ENCODE data around the gene VWA5B2. TPM values are rescaled to one million over a fixed set of nuclear protein-coding genes. Genes with fewer than 3 reads are reported as not detected.

Gene VWA5B2
- total RNA-seq: 0.11 TPM in 1 of 2 replicates, not detected in the other
- long read RNA-seq: 0 reads

DNA sequence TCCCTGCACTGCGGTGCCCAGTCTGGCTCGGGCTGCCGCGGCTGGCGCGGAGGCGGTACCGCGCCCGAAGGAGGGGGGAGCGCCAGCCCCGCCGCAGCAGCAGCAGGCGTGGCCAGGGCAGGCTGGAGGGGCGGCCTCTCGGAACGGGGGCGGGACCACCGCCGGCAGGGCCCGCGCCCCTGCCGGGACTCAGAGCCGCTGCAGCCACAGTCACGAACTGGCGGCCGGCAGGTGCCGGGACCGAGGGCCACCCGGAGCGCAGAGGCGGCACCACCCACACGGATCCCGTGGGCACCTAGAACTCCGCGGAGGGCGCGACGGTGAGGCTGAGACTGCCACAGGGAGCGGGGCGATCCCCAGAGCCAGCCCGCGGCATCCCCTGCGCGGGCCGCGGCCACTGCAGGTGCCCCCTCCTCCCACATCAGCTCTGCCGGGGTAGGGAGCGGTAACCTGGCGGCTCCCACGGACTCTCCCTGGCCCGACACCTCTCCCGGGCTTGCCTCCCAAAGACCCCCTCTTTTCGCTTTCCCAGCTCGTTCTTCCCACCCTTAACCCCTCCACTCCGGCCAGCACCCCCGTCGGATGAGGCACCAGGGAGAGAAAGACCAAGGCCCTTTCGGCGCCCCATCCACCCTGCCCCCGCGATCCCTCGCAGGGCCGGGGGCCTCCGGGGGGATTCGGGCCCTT lies at the start of gene VWA5B2:
Gene VWA5B2 (plus strand): TSS at position 192 of the 687 bp plus-strand sequence. CDS start 944 bp downstream, outside the sequence.
- peak; percentile 24 for TF ChIP-seq CTCF (IDR thresholded peaks at IDR 0.05)
- H3K36me3 Mint-ChIP-seq (ENCODE audit: unreplicated experiment): no peaks in the 10 kb centered on the region
- no peaks in the 10 kb centered on the region for H3K9me3 Mint-ChIP-seq (ENCODE audit: unreplicated experiment)
- H3K4me3 Mint-ChIP-seq (ENCODE audit: unreplicated experiment): peak within 1 kb of the TSS; percentile 70
- no peak within 1 kb of the TSS for H3K27ac Mint-ChIP-seq (ENCODE audit: unreplicated experiment)
- DNase-seq (ENCODE audit: extremely low spot score, unreplicated experiment): peak; percentile 86
- H3K4me1 Mint-ChIP-seq (ENCODE audit: unreplicated experiment): peaks cover 5% of the 10 kb centered on the region
- peaks cover 48% of the 10 kb centered on the region for H3K27me3 Mint-ChIP-seq (ENCODE audit: unreplicated experiment)

- H3K4me1 Mint-ChIP-seq (ENCODE audit: unreplicated experiment): peaks cover 37% of the 10 kb centered on the region
- no peak overlapping the region for H3K4me3 Mint-ChIP-seq (ENCODE audit: unreplicated experiment)
- no peak for TF ChIP-seq CTCF (IDR thresholded peaks at IDR 0.05)
- no peaks in the 10 kb centered on the region for H3K27me3 Mint-ChIP-seq (ENCODE audit: unreplicated experiment)
- H3K27ac Mint-ChIP-seq (ENCODE audit: unreplicated experiment): no peak overlapping the region
- DNase-seq (ENCODE audit: extremely low spot score, unreplicated experiment): no peak
- no peaks in the 10 kb centered on the region for H3K9me3 Mint-ChIP-seq (ENCODE audit: unreplicated experiment)
- peaks cover 43% of the 10 kb centered on the region for H3K36me3 Mint-ChIP-seq (ENCODE audit: unreplicated experiment)
Measured at GRCh38 chr3:184180165-184180564, 49.2 kb upstream of the VWA5B2 start.

DNA sequence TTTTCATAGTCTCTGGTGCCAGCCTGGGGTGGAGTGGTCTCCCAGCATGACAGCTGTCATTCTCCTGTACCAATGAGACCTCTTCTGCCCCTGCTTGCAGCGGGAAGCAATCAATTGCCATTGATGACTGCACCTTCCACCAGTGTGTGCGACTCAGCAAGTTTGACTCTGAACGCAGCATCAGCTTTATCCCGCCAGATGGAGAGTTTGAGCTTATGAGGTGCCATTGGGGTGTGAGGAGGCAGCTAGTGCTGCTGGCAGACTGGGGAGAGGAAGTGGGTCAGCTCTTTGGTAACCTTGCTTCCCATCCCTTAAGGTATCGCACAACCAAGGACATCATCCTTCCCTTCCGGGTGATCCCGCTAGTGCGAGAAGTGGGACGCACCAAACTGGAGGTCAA lies 47.8 kb upstream of the VWA5B2 start:
- H3K4me3 Mint-ChIP-seq (ENCODE audit: unreplicated experiment): no peak overlapping the region
- no peak for TF ChIP-seq CTCF (IDR thresholded peaks at IDR 0.05)
- H3K27ac Mint-ChIP-seq (ENCODE audit: unreplicated experiment): peak overlapping the region; percentile 31
- H3K27me3 Mint-ChIP-seq (ENCODE audit: unreplicated experiment): no peaks in the 10 kb centered on the region
- H3K36me3 Mint-ChIP-seq (ENCODE audit: unreplicated experiment): peaks cover 43% of the 10 kb centered on the region
- H3K9me3 Mint-ChIP-seq (ENCODE audit: unreplicated experiment): no peaks in the 10 kb centered on the region
- no peak for DNase-seq (ENCODE audit: extremely low spot score, unreplicated experiment)
- H3K4me1 Mint-ChIP-seq (ENCODE audit: unreplicated experiment): peaks cover 33% of the 10 kb centered on the region

- Mint-ChIP-seq H3K36me3 (ENCODE audit: unreplicated experiment) (peaks cover 39% of the 10 kb centered on the region), H3K27ac (ENCODE audit: unreplicated experiment) (peak overlapping the region; percentile 32), H3K4me3 (ENCODE audit: unreplicated experiment) (no peak overlapping the region), H3K4me1 (ENCODE audit: unreplicated experiment) (peaks cover 30% of the 10 kb centered on the region), H3K27me3 (ENCODE audit: unreplicated experiment) (no peaks in the 10 kb centered on the region), H3K9me3 (ENCODE audit: unreplicated experiment) (no peaks in the 10 kb centered on the region)
- no peak for DNase-seq (ENCODE audit: extremely low spot score, unreplicated experiment)
- TF ChIP-seq CTCF (IDR thresholded peaks at IDR 0.05): no peak
Measured at GRCh38 chr3:184183679-184184078, 45.7 kb upstream of the VWA5B2 start.

- DNase-seq (ENCODE audit: extremely low spot score, unreplicated experiment): no peak
- H3K27ac Mint-ChIP-seq (ENCODE audit: unreplicated experiment): peak overlapping the region; percentile 98
- H3K4me1 Mint-ChIP-seq (ENCODE audit: unreplicated experiment): peaks cover 30% of the 10 kb centered on the region
- peaks cover 36% of the 10 kb centered on the region for H3K36me3 Mint-ChIP-seq (ENCODE audit: unreplicated experiment)
- H3K27me3 Mint-ChIP-seq (ENCODE audit: unreplicated experiment): no peaks in the 10 kb centered on the region
- H3K9me3 Mint-ChIP-seq (ENCODE audit: unreplicated experiment): no peaks in the 10 kb centered on the region
- no peak for TF ChIP-seq CTCF (IDR thresholded peaks at IDR 0.05)
- H3K4me3 Mint-ChIP-seq (ENCODE audit: unreplicated experiment): peak overlapping the region; percentile 98
Measured at GRCh38 chr3:184184546-184185230, 44.7 kb upstream of the VWA5B2 start.
